GM23338 (cell line): ENCODE measurements around the gene AOPEP. TPM values are rescaled to one million over a fixed set of nuclear protein-coding genes. Genes with fewer than 3 reads are reported as not detected.

ENCODE experiments used
- ATAC-seq: fragments of 200-7000 bp; cut with Tn5 transposase; 3 replicates; pipeline ENCODE4 v1.9.1; 2020
- DNase-seq: peaks from one replicate; pipeline ENCODE4 v3.0.0-alpha.2; 2015; ENCODE audit warnings: low spot score
- H2AFZ ChIP-seq: fragments of 200-600 bp; sonication (generic); 2 replicates; pipeline ENCODE4 v1.8.0; 2016; ENCODE audit warnings: antibody characterized with exemption, mild to moderate bottlenecking, moderate library complexity
- H3F3A ChIP-seq: fragments of 200-600 bp; sonication (generic); replicated peaks from 2 replicates; pipeline ENCODE4 v1.8.0; 2017; ENCODE audit warnings: antibody characterized with exemption, mixed run types, low read depth
- H3K27ac ChIP-seq: fragments of 200-600 bp; sonication (generic); 2 replicates; pipeline ENCODE4 v1.6.1; 2016; ENCODE audit warnings: low read depth
- H3K27me3 ChIP-seq: fragments of 200-600 bp; sonication (generic); 2 replicates; pipeline ENCODE4 v1.8.0; 2016; ENCODE audit warnings: mild to moderate bottlenecking, mixed run types, moderate library complexity; ENCODE audit not compliant: insufficient read depth
- H3K36me3 ChIP-seq: fragments of 200-600 bp; sonication (generic); 2 replicates; pipeline ENCODE4 v1.8.0; 2016; ENCODE audit warnings: mild to moderate bottlenecking; ENCODE audit not compliant: insufficient read depth
- H3K4me1 ChIP-seq: fragments of 200-600 bp; sonication (generic); 2 replicates; pipeline ENCODE4 v1.8.0; 2016; ENCODE audit warnings: mild to moderate bottlenecking, moderate library complexity; ENCODE audit not compliant: insufficient read depth
- H3K4me2 ChIP-seq: fragments of 200-600 bp; sonication (generic); 2 replicates; pipeline ENCODE4 v1.7.1; 2017; ENCODE audit warnings: mixed run types
- H3K4me3 ChIP-seq: fragments of 200-600 bp; sonication (generic); 2 replicates; pipeline ENCODE4 v1.6.1; 2016; ENCODE audit warnings: mixed run types
- H3K79me2 ChIP-seq: fragments of 200-600 bp; sonication (generic); replicated peaks from 2 replicates; pipeline ENCODE4 v1.8.0; 2017; ENCODE audit warnings: mild to moderate bottlenecking; ENCODE audit not compliant: insufficient read depth
- H3K9me2 ChIP-seq: fragments of 200-600 bp; sonication (generic); 2 replicates; pipeline ENCODE4 v1.8.0; 2017; ENCODE audit not compliant: insufficient read depth
- H4K20me1 ChIP-seq: fragments of 200-600 bp; sonication (generic); replicated peaks from 2 replicates; pipeline ENCODE4 v1.8.0; 2017; ENCODE audit warnings: mild to moderate bottlenecking; ENCODE audit not compliant: insufficient read depth
- H3K27ac Mint-ChIP-seq: 2 replicates; pipeline ENCODE4 v1.8.0; 2020; ENCODE audit warnings: inconsistent platforms, mild to moderate bottlenecking, moderate library complexity, mixed read lengths
- H3K27me3 Mint-ChIP-seq: 3 replicates; pipeline ENCODE4 v1.8.0; 2022; ENCODE audit warnings: low read depth, mild to moderate bottlenecking, moderate library complexity, mixed read lengths, inconsistent platforms; ENCODE audit not compliant: insufficient read depth, poor library complexity
- H3K36me3 Mint-ChIP-seq: 3 replicates; pipeline ENCODE4 v1.8.0; 2021; ENCODE audit warnings: low read depth, mild to moderate bottlenecking, inconsistent platforms, moderate library complexity, mixed read lengths
- H3K4me1 Mint-ChIP-seq: 3 replicates; pipeline ENCODE4 v1.8.0; 2020; ENCODE audit warnings: mild to moderate bottlenecking, inconsistent platforms, mixed read lengths
- H3K4me3 Mint-ChIP-seq: 3 replicates; pipeline ENCODE4 v1.8.0; 2021; ENCODE audit warnings: moderate library complexity, mild to moderate bottlenecking, inconsistent platforms, mixed read lengths
- H3K9me3 Mint-ChIP-seq: 3 replicates; pipeline ENCODE4 v1.8.0; 2020; ENCODE audit warnings: moderate library complexity, mild to moderate bottlenecking, inconsistent platforms, mixed read lengths
- CREB1 ChIP-seq: fragments of 250-450 bp; sonication (Bioruptor Pico); IDR thresholded peaks from 2 replicates; pipeline ENCODE4 v1.5.0; 2020; ENCODE audit warnings: low read depth, mild to moderate bottlenecking, moderate library complexity
- ETS1 ChIP-seq: IDR thresholded peaks from 2 replicates; pipeline ENCODE4 v1.6.1; 2016; ENCODE audit warnings: antibody characterized with exemption
- EZH2 ChIP-seq: fragments of 200-600 bp; sonication (generic); IDR thresholded peaks from one replicate; pipeline ENCODE4 v1.8.0; 2017; ENCODE audit warnings: antibody characterized with exemption, mild to moderate bottlenecking, low read depth; ENCODE audit not compliant: unreplicated experiment
- EZH2phosphoT487 ChIP-seq: fragments of 200-600 bp; sonication (generic); IDR thresholded peaks from one replicate; pipeline ENCODE4 v1.8.1; 2018; ENCODE audit warnings: antibody characterized with exemption; ENCODE audit not compliant: unreplicated experiment
- JUNB ChIP-seq: IDR thresholded peaks from one replicate; pipeline ENCODE4 v1.6.1; 2016; ENCODE audit warnings: antibody characterized with exemption; ENCODE audit not compliant: unreplicated experiment
- NANOG ChIP-seq: IDR thresholded peaks from 2 replicates; pipeline ENCODE4 v1.6.1; 2016; ENCODE audit warnings: antibody characterized with exemption, borderline replicate concordance
- STAT1 ChIP-seq: IDR thresholded peaks from one replicate; pipeline ENCODE4 v1.6.1; 2016; ENCODE audit warnings: antibody characterized with exemption; ENCODE audit not compliant: unreplicated experiment
- polyA plus RNA-seq: library from polyadenylated mRNA; unstranded; fragments of >200 nt; fragmentation: Nextera tagmentation; extraction: Ambion mirVana; gene quantifications from 2 replicates; pipeline ENCODE4 v1.2.1, GENCODE V29; 2016
- total RNA-seq: library from RNA; depleted of rRNA; stranded (reverse); fragments of >200 nt; shearing (Covaris generic); gene quantifications from 2 replicates; pipeline ENCODE4 v1.2.3, GENCODE V29; 2014

Gene AOPEP
- total and polyA plus RNA-seq, 2 experiments from 2014 or later, result 7.0 to 16.5 TPM

GRCh38 chr9:94870793-94871558 is 144.5 kb downstream of the AOPEP start:
- Histone ChIP-seq H3K4me2 (no peak overlapping the region), H3K36me3 (no peaks in the 10 kb centered on the region), H3K27me3 (no peaks in the 10 kb centered on the region), H3K4me1 (0 out of 2 replicates have a peak, but pooled peaks cover under 1% of the 10 kb centered on the region), H3F3A (no peaks in the 10 kb centered on the region), H3K4me3 (no peak overlapping the region), H4K20me1 (no peaks in the 10 kb centered on the region), H3K79me2 (no peaks in the 10 kb centered on the region), H3K27ac (no peak overlapping the region), H3K9me2 (no peaks in the 10 kb centered on the region), H2AFZ (no peak overlapping the region)
- Mint-ChIP-seq H3K4me3 (no peak overlapping the region), H3K27me3 (no peaks in the 10 kb centered on the region), H3K4me1 (peaks cover 19% of the 10 kb centered on the region), H3K9me3 (no peaks in the 10 kb centered on the region), H3K27ac (no peak overlapping the region), H3K36me3 (no peaks in the 10 kb centered on the region)
- DNase-seq, result no peak
- TF ChIP-seq NANOG, result no peak
- ATAC-seq, result no peak

- Histone ChIP-seq H4K20me1 (no peaks in the 10 kb centered on the region), H2AFZ (no peak overlapping the region), H3F3A (no peaks in the 10 kb centered on the region), H3K79me2 (no peaks in the 10 kb centered on the region), H3K36me3 (no peaks in the 10 kb centered on the region), H3K27ac (no peak overlapping the region), H3K4me1 (no peaks in the 10 kb centered on the region), H3K4me2 (no peak overlapping the region), H3K9me2 (no peaks in the 10 kb centered on the region; the same call in 1 of the 2 replicates), H3K4me3 (no peak overlapping the region), H3K27me3 (no peaks in the 10 kb centered on the region)
- H3K9me3 Mint-ChIP-seq, result no peaks in the 10 kb centered on the region
- no peak for TF ChIP-seq ETS1
- H3K27me3 Mint-ChIP-seq, result no peaks in the 10 kb centered on the region
- no peak for ATAC-seq
- no peak overlapping the region for H3K4me3 Mint-ChIP-seq
- peaks cover 12% of the 10 kb centered on the region; the same call in 2 of the 3 replicates for H3K4me1 Mint-ChIP-seq
- no peak for DNase-seq
- H3K27ac Mint-ChIP-seq, result no peak overlapping the region
- no peaks in the 10 kb centered on the region for H3K36me3 Mint-ChIP-seq
Observed at GRCh38 chr9:94872083-94872833, 145.8 kb downstream of the AOPEP start.

- Mint-ChIP-seq H3K36me3 (no peaks in the 10 kb centered on the region), H3K9me3 (no peaks in the 10 kb centered on the region), H3K4me3 (no peak overlapping the region), H3K27me3 (no peaks in the 10 kb centered on the region), H3K27ac (no peak overlapping the region), H3K4me1 (peaks cover 9% of the 10 kb centered on the region; the same call in 2 of the 3 replicates)
- Histone ChIP-seq H3K4me1 (no peaks in the 10 kb centered on the region), H3K36me3 (no peaks in the 10 kb centered on the region), H2AFZ (no peak overlapping the region), H3K79me2 (no peaks in the 10 kb centered on the region), H3K4me2 (no peak overlapping the region), H3K27ac (no peak overlapping the region), H3K27me3 (no peaks in the 10 kb centered on the region), H3K9me2 (no peaks in the 10 kb centered on the region; the same call in 1 of the 2 replicates), H3K4me3 (no peak overlapping the region), H4K20me1 (no peaks in the 10 kb centered on the region), H3F3A (no peaks in the 10 kb centered on the region)
- TF ChIP-seq EZH2phosphoT487 (no peak), NANOG (no peak), CREB1 (no peak), STAT1 (no peak), EZH2 (no peak), JUNB (no peak)
- ATAC-seq (no peak), DNase-seq (no peak)
Observed at GRCh38 chr9:94872891-94873511, 146.5 kb downstream of the AOPEP start.
